ENCODE data around the gene NAAA. TPM values are rescaled to one million over a fixed set of nuclear protein-coding genes. Genes with fewer than 3 reads are reported as not detected.
"Not testable (repeated sequence)": the region's sequence is repeated elsewhere in the genome, so short reads cannot be mapped to it uniquely, and the experiment has no call there.

The NAAA gene
- total and polyA plus RNA-seq, 2 of the 4 experiments (the other 2 are of a cell fraction), result 17.6 to 26.4 TPM

GRCh38 chr4:75912968-75913367 lies 27.8 kb downstream of the NAAA start:
- CTCF ChIA-PET, result interaction anchor here (1.2 kb wide), 1 partner anchor 17 kb away, joined by 3 read pairs; no protein-coding TSS in a partner anchor
- no peak for ATAC-seq (ENCODE audit: low read depth)

GRCh38 chr4:75910831-75911230 lies 30.0 kb downstream of the NAAA start:
- H3K4me1 ChIP-seq (ENCODE audit: control insufficient read depth, insufficient read depth, low read length); H3K79me1 ChIP-seq (ENCODE audit: low read depth in 1 of 2, low read length in 2 of 2); H2AFZ ChIP-seq (replicated peaks; ENCODE audit: low read length, poor library complexity); H3K4me2 ChIP-seq (ENCODE audit: low read depth, low read length); H4K5ac ChIP-seq (ENCODE audit: low read depth, low read length); H3K9ac ChIP-seq (ENCODE audit: low read depth, low read length); H2BK120ac ChIP-seq (ENCODE audit: low read depth, low read length); H3K9me1 ChIP-seq (ENCODE audit: insufficient read depth, low read length); H2BK5ac ChIP-seq (ENCODE audit: low read depth, low read length, poor library complexity, severe bottlenecking); POLR2A ChIA-PET (ENCODE audit: unreplicated experiment); H4K91ac ChIP-seq (ENCODE audit: insufficient read depth, low read depth, low read length); H3K4me3 ChIP-seq (ENCODE audit: insufficient read depth, low read depth, low read length); H3K18ac ChIP-seq (ENCODE audit: low read depth, low read length); H3K14ac ChIP-seq (replicated peaks; ENCODE audit: low read depth, low read length); DNase-seq; H3K36me3 ChIP-seq (ENCODE audit: control insufficient read depth, insufficient read depth, low read length); H3K4ac ChIP-seq (ENCODE audit: low read depth, low read length); H3K27ac ChIP-seq (ENCODE audit: insufficient read depth, low read length); H4K20me1 ChIP-seq (ENCODE audit: insufficient read depth, low read length); dilution Hi-C loops (cut with HindIII; ENCODE audit: low sequenced_read_pairs, unreplicated experiment); H2AK9ac ChIP-seq (replicated peaks; ENCODE audit: low read depth, low read length, poor library complexity); H2BK20ac ChIP-seq (ENCODE audit: low read depth, low read length); BruUV-seq (replicated peaks); H4K8ac ChIP-seq (ENCODE audit: low read depth in 2 of 2, low read length in 2 of 2); CTCF ChIA-PET; H3K23ac ChIP-seq (ENCODE audit: low read depth, low read length); ATAC-seq (ENCODE audit: low read depth); H3K56ac ChIP-seq (ENCODE audit: extremely low read depth, insufficient read depth, low read length); H2AK5ac ChIP-seq (ENCODE audit: low read depth, low read length); H2BK15ac ChIP-seq (ENCODE audit: low read depth, low read length); H3K27me3 ChIP-seq (ENCODE audit: control insufficient read depth, insufficient read depth, low read length); in situ Hi-C loops (cut with MboI; ENCODE audit: low sequenced_read_pairs); H3K9me3 ChIP-seq (ENCODE audit: control insufficient read depth, insufficient read depth, low read length): not testable (repeated sequence)
- intact Hi-C loops (cut with micrococcal nuclease), result loop anchor here (10.0 kb wide), 1 partner anchor 154 kb away; no protein-coding TSS in a partner anchor
- 70% methylated on average over 2 of the region's 6 CpGs; no CpG with 5 or more reads in 1 of the 2 experiments for WGBS, 2 experiments (ENCODE audit: extremely low coverage in 2 of 2, insufficient read length in 1 of 2)

More at GRCh38 chr4:75912968-75913367, 27.8 kb downstream of the NAAA start:
- Histone ChIP-seq H4K20me1 (ENCODE audit: insufficient read depth, low read length) (peaks cover 8% of the 10 kb centered on the region; the same call in 1 of the 2 replicates), H2BK15ac (ENCODE audit: low read depth, low read length) (no peak overlapping the region), H3K27me3 (ENCODE audit: control insufficient read depth, insufficient read depth, low read length) (no peaks in the 10 kb centered on the region), H3K36me3 (ENCODE audit: control insufficient read depth, insufficient read depth, low read length) (no peaks in the 10 kb centered on the region), H3K4me2 (ENCODE audit: low read depth, low read length) (no peak overlapping the region), H2AFZ (replicated peaks; ENCODE audit: low read length, poor library complexity) (no peak overlapping the region), H3K56ac (ENCODE audit: extremely low read depth, insufficient read depth, low read length) (no peak overlapping the region), H3K79me1 (ENCODE audit: low read depth in 1 of 2, low read length in 2 of 2) (no peaks in the 10 kb centered on the region), H2BK20ac (ENCODE audit: low read depth, low read length) (no peak overlapping the region), H3K4me1 (ENCODE audit: control insufficient read depth, insufficient read depth, low read length) (peaks cover 9% of the 10 kb centered on the region), H3K9ac (ENCODE audit: low read depth, low read length) (no peak overlapping the region), H3K9me3 (ENCODE audit: control insufficient read depth, insufficient read depth, low read length) (no peaks in the 10 kb centered on the region), H3K9me1 (ENCODE audit: insufficient read depth, low read length) (peaks cover 8% of the 10 kb centered on the region; the same call in 1 of the 2 replicates), H2BK120ac (ENCODE audit: low read depth, low read length) (no peak overlapping the region), H2BK5ac (ENCODE audit: low read depth, low read length, poor library complexity, severe bottlenecking) (no peak overlapping the region), H4K5ac (ENCODE audit: low read depth, low read length) (no peak overlapping the region), H3K14ac (replicated peaks; ENCODE audit: low read depth, low read length) (no peak overlapping the region), H3K23ac (ENCODE audit: low read depth, low read length) (no peak overlapping the region), H3K4me3 (ENCODE audit: insufficient read depth, low read depth, low read length) (no peak overlapping the region), H3K18ac (ENCODE audit: low read depth, low read length) (no peak overlapping the region), H3K4ac (ENCODE audit: low read depth, low read length) (no peak overlapping the region), H3K27ac (ENCODE audit: insufficient read depth, low read length) (no peak overlapping the region), H4K8ac (ENCODE audit: low read depth in 2 of 2, low read length in 2 of 2) (no peak overlapping the region), H2AK9ac (replicated peaks; ENCODE audit: low read depth, low read length, poor library complexity) (no peak overlapping the region), H4K91ac (ENCODE audit: insufficient read depth, low read depth, low read length) (no peak overlapping the region), H2AK5ac (ENCODE audit: low read depth, low read length) (no peak overlapping the region)
- intact Hi-C loops (cut with micrococcal nuclease) (loop anchor here (10.0 kb wide), 1 partner anchor 152 kb away; no protein-coding TSS in a partner anchor), in situ Hi-C loops (cut with MboI; ENCODE audit: low sequenced_read_pairs) (no loop called here), dilution Hi-C loops (cut with HindIII; ENCODE audit: low sequenced_read_pairs, unreplicated experiment) (no loop called here)
- TF ChIP-seq BHLHE40 (IDR thresholded peaks at IDR 0.05; ENCODE audit: low read depth, low read length) (no peak), CTCF (conservative IDR thresholded peaks at IDR 0.05; ENCODE audit: low read depth, low read length) (no peak)
- DNase-seq, result no peak
- POLR2A ChIA-PET (ENCODE audit: unreplicated experiment), result no interaction called here
- WGBS, 2 experiments (ENCODE audit: extremely low coverage in 2 of 2, insufficient read length in 1 of 2), result 76% methylated on average over 2 of the region's 6 CpGs; no CpG with 5 or more reads in 1 of the 2 experiments
- BruUV-seq (replicated peaks), result no TSS peak

Data from IMR-90 (cell line).